Neural cell (in vitro differentiated cells): ENCODE data around the gene MTERF2. TPM values are rescaled to one million over a fixed set of nuclear protein-coding genes. Genes with fewer than 3 reads are reported as not detected.

ENCODE experiments used
- H2AFZ ChIP-seq: fragments of 200-600, 300-800 bp; sonication (generic), shearing (Covaris generic); 2 replicates; pipeline ENCODE4 v1.6.0; 2014; ENCODE audit warnings: low read depth, mild to moderate bottlenecking, antibody characterized with exemption, low read length, moderate library complexity
- H3F3A ChIP-seq: fragments of 200-600 bp; shearing (Covaris generic); 2 replicates; pipeline ENCODE4 v1.6.1; 2016; ENCODE audit warnings: mild to moderate bottlenecking, moderate library complexity, mixed read lengths, antibody characterized with exemption, low read length; ENCODE audit not compliant: insufficient read depth, poor library complexity, severe bottlenecking
- H3K27ac ChIP-seq: fragments of 200-600, 300-800 bp; sonication (generic), shearing (Covaris generic); 2 replicates; pipeline ENCODE4 v1.5.1; 2014; ENCODE audit warnings: mild to moderate bottlenecking, low read length, moderate library complexity
- H3K27me3 ChIP-seq: fragments of 300-800, 200-600 bp; sonication (generic), shearing (Covaris generic); 2 replicates; pipeline ENCODE4 v1.6.0; 2014; ENCODE audit warnings: mild to moderate bottlenecking, low read depth, low read length, moderate library complexity; ENCODE audit not compliant: insufficient read depth
- H3K36me3 ChIP-seq: fragments of 300-800, 200-600 bp; sonication (generic), shearing (Covaris generic); 2 replicates; pipeline ENCODE4 v1.5.1; 2014; ENCODE audit warnings: mild to moderate bottlenecking, antibody characterized with exemption, low read length, moderate library complexity; ENCODE audit not compliant: insufficient read depth
- H3K4me2 ChIP-seq: fragments of 300-800, 200-600 bp; sonication (generic), shearing (Covaris generic); 2 replicates; pipeline ENCODE4 v1.6.0; 2014; ENCODE audit warnings: mild to moderate bottlenecking, low read length
- H3K4me3 ChIP-seq: fragments of 300-800, 200-600 bp; sonication (generic), shearing (Covaris generic); 2 replicates; pipeline ENCODE4 v1.5.1; 2014; ENCODE audit warnings: mild to moderate bottlenecking, low read length, moderate library complexity
- H3K79me2 ChIP-seq: fragments of 200-600 bp; shearing (Covaris generic); replicated peaks from 2 replicates; pipeline ENCODE4 v1.6.0; 2014; ENCODE audit warnings: mild to moderate bottlenecking, low read length, moderate library complexity; ENCODE audit not compliant: insufficient read depth
- H3K9ac ChIP-seq: fragments of 300-800, 200-600 bp; sonication (generic), shearing (Covaris generic); 2 replicates; pipeline ENCODE4 v1.6.1; 2016; ENCODE audit warnings: mild to moderate bottlenecking, low read length, mixed read lengths
- H3K9me2 ChIP-seq: fragments of 200-600 bp; shearing (Covaris generic); 2 replicates; pipeline ENCODE4 v1.6.1; 2016; ENCODE audit warnings: mild to moderate bottlenecking, low read length, mixed read lengths; ENCODE audit not compliant: insufficient read depth
- H3K9me3 ChIP-seq: fragments of 200-600, 300-800 bp; sonication (generic), shearing (Covaris generic); 2 replicates; pipeline ENCODE4 v1.6.1; 2016; ENCODE audit warnings: mild to moderate bottlenecking, mixed run types, low read length, moderate library complexity, mixed read lengths
- H4K20me1 ChIP-seq: fragments of 200-600 bp; shearing (Covaris generic); 2 replicates; pipeline ENCODE4 v1.6.1; 2016; ENCODE audit warnings: mild to moderate bottlenecking, mixed run types; ENCODE audit not compliant: insufficient read depth
- CTCF ChIP-seq: fragments of 450-650 bp; IDR thresholded peaks from 2 replicates; pipeline ENCODE4 v1.5.1; 2014; ENCODE audit warnings: antibody characterized with exemption, mild to moderate bottlenecking, moderate library complexity; ENCODE audit not compliant: poor library complexity, severe bottlenecking
- EP300 ChIP-seq: fragments of 450-650 bp; conservative IDR thresholded peaks from 2 replicates; pipeline ENCODE4 v1.6.1; 2014; ENCODE audit warnings: antibody characterized with exemption, mild to moderate bottlenecking, moderate library complexity; ENCODE audit not compliant: poor library complexity, severe bottlenecking
- EZH2 ChIP-seq: fragments of 200-600, 300-800 bp; shearing (Covaris generic), sonication (generic); IDR thresholded peaks from 2 replicates; pipeline ENCODE4 v1.6.1; 2014; ENCODE audit warnings: antibody characterized with exemption, low read length, borderline replicate concordance, mild to moderate bottlenecking; ENCODE audit not compliant: insufficient read depth, poor library complexity, severe bottlenecking
- MXI1 ChIP-seq: fragments of 450-650 bp; conservative IDR thresholded peaks from 2 replicates; pipeline ENCODE4 v1.6.1; 2014; ENCODE audit warnings: antibody characterized with exemption, mild to moderate bottlenecking; ENCODE audit not compliant: poor library complexity, severe bottlenecking
- POLR2AphosphoS5 ChIP-seq: IDR thresholded peaks from 2 replicates; pipeline ENCODE4 v1.6.1; 2012
- RAD21 ChIP-seq: fragments of 450-650 bp; conservative IDR thresholded peaks from 2 replicates; pipeline ENCODE4 v1.6.1; 2014; ENCODE audit warnings: antibody characterized with exemption, mild to moderate bottlenecking, moderate library complexity
- REST ChIP-seq: IDR thresholded peaks from 2 replicates; pipeline ENCODE4 v1.6.1; 2012; ENCODE audit warnings: borderline replicate concordance
- SMC3 ChIP-seq: fragments of 450-650 bp; conservative IDR thresholded peaks from 2 replicates; pipeline ENCODE4 v1.6.1; 2014; ENCODE audit warnings: antibody characterized with exemption, mild to moderate bottlenecking, moderate library complexity; ENCODE audit not compliant: poor library complexity
- TAF1 ChIP-seq: IDR thresholded peaks from 2 replicates; pipeline ENCODE4 v1.6.1; 2012; ENCODE audit warnings: low read depth
- polyA plus RNA-seq: library from polyadenylated mRNA; depleted of rRNA; stranded (reverse); fragments of >200 nt; gene quantifications from 2 replicates; pipeline ENCODE4 v1.2.3, GENCODE V29; 2014

MTERF2 gene
- polyA plus RNA-seq, 1 donor from 2014 or later, result 47.8 TPM

GRCh38 chr12:106976668-106977067 lies 10.3 kb downstream of the MTERF2 start:
- Histone ChIP-seq H3K79me2 (no peaks in the 10 kb centered on the region), H3K27me3 (no peaks in the 10 kb centered on the region), H3K4me3 (no peak overlapping the region), H3K4me2 (no peak overlapping the region), H3K27ac (no peak overlapping the region), H4K20me1 (no peaks in the 10 kb centered on the region), H3K9me3 (no peaks in the 10 kb centered on the region), H3K9me2 (no peaks in the 10 kb centered on the region), H3K9ac (no peak overlapping the region), H3F3A (no peaks in the 10 kb centered on the region), H3K36me3 (peaks cover 5% of the 10 kb centered on the region), H2AFZ (no peak overlapping the region)
- TF ChIP-seq REST (no peak), EP300 (no peak), POLR2AphosphoS5 (no peak), MXI1 (no peak), TAF1 (no peak), SMC3 (no peak), CTCF (no peak), EZH2 (no peak), RAD21 (no peak)

- no peaks in the 10 kb centered on the region for H3K27me3 ChIP-seq
- no peak overlapping the region for H3K9ac ChIP-seq
- H4K20me1 ChIP-seq, result no peaks in the 10 kb centered on the region
- no peaks in the 10 kb centered on the region for H3F3A ChIP-seq
- no peak overlapping the region for H3K4me3 ChIP-seq
- H3K9me3 ChIP-seq, result no peaks in the 10 kb centered on the region
- H3K27ac ChIP-seq, result no peak overlapping the region
- no peak for TF ChIP-seq EZH2
- TF ChIP-seq MXI1, result no peak
- TF ChIP-seq SMC3, result no peak
- no peak for TF ChIP-seq REST
- TF ChIP-seq EP300, result no peak
- TF ChIP-seq TAF1, result no peak
- no peak for TF ChIP-seq CTCF
- TF ChIP-seq RAD21, result no peak
- TF ChIP-seq POLR2AphosphoS5, result no peak
- no peaks in the 10 kb centered on the region for H3K79me2 ChIP-seq
- no peaks in the 10 kb centered on the region for H3K9me2 ChIP-seq
- no peak overlapping the region for H3K4me2 ChIP-seq
- no peak overlapping the region for H2AFZ ChIP-seq
- peaks cover 11% of the 10 kb centered on the region for H3K36me3 ChIP-seq
These were observed 10.8 kb downstream of the MTERF2 start for GRCh38 chr12:106975993-106976658.
